ENCODE results near the gene ANTXR1. TPM values are rescaled to one million over a fixed set of nuclear protein-coding genes. Genes with fewer than 3 reads are reported as not detected.

The ANTXR1 gene
- total and polyA plus RNA-seq, 2 of the 8 experiments (the other 6 are each of a cell fraction or from before 2014, with no cell fraction given): 15.8 to 44.3 TPM

GRCh38 chr2:69255760-69256159 lies 242.8 kb downstream of the ANTXR1 start:
- H4K91ac ChIP-seq (replicated peaks; ENCODE audit: insufficient read length, low read length): no peak overlapping the region
- no peak overlapping the region for H3K4ac ChIP-seq (replicated peaks; ENCODE audit: insufficient read length, low read depth, low read length)
- H2AFZ ChIP-seq (ENCODE audit: low read length): no peak overlapping the region
- H3K18ac ChIP-seq (ENCODE audit: extremely low read depth, low read length): no peak overlapping the region
- no peak overlapping the region for H3K23ac ChIP-seq (ENCODE audit: insufficient read length)
- H3K14ac ChIP-seq (ENCODE audit: insufficient read length): no peak overlapping the region
- no peak overlapping the region for H2BK15ac ChIP-seq (ENCODE audit: low read length)
- ChIA-PET CTCF (ENCODE audit: partially characterized antibody) (interaction anchor here (0.8 to 1.3 kb wide), 4 partner anchors 11 to 136 kb away, joined by 3 to 4 read pairs (median 3); no protein-coding TSS in a partner anchor), POLR2A (ENCODE audit: partially characterized antibody) (interaction anchor here (0.8 kb wide), 1 partner anchor 22 kb away, joined by 3 read pairs; no protein-coding TSS in a partner anchor)
- no peak overlapping the region for H4K8ac ChIP-seq (ENCODE audit: extremely low read depth, insufficient read depth, low read length)
- H3K36me3 ChIP-seq (ENCODE audit: control insufficient read depth in 2 of 4, insufficient read depth in 4 of 4, low read length in 3 of 4): no peaks in the 10 kb centered on the region
- 84% methylated on average over 3 of the region's 3 CpGs; no CpG with 5 or more reads in 1 of the 2 experiments for WGBS, 2 experiments (ENCODE audit: extremely low coverage in 1 of 2, insufficient coverage in 1 of 2, insufficient read length in 1 of 2, insufficient replicate concordance in 2 of 2, low coverage in 1 of 2, low lambda C conversion rate in 2 of 2, missing lambda C conversion rate in 1 of 2)
- H3K9me3 ChIP-seq (ENCODE audit: insufficient read depth in 2 of 2, low read depth in 1 of 2, low read length in 1 of 2): peaks cover 8 to 9% of the 10 kb centered on the region in 2 experiments; a peak in 3 of 4 replicates
- no peaks in the 10 kb centered on the region for H3K79me1 ChIP-seq (ENCODE audit: low read depth, low read length)
- H3K56ac ChIP-seq (replicated peaks; ENCODE audit: insufficient read length, low read depth, low read length): no peak overlapping the region
- no peaks in the 10 kb centered on the region for H3K27me3 ChIP-seq (replicated peaks in 1 of 4; ENCODE audit: control insufficient read depth in 3 of 4, extremely low read depth in 1 of 4, insufficient read depth in 3 of 4, low read length in 3 of 4)
- FAIRE-seq: no peak
- no peak overlapping the region for H4K5ac ChIP-seq (ENCODE audit: insufficient read length, low read depth, low read length)
- no peak for DNase-seq (ENCODE audit: low read depth in 1 of 2, low spot score in 2 of 2)
- no peak overlapping the region for H2AK5ac ChIP-seq (ENCODE audit: low read depth, low read length)
- no peak overlapping the region for H3K9ac ChIP-seq (replicated peaks in 1 of 4; ENCODE audit: extremely low read depth in 1 of 4, low read depth in 3 of 4, low read length in 3 of 4)
- H3K4me2 ChIP-seq (ENCODE audit: insufficient read depth in 1 of 2, low read depth in 2 of 2, low read length in 2 of 2): no peak overlapping the region
- H4K20me1 ChIP-seq (replicated peaks in 1 of 2; ENCODE audit: control insufficient read depth in 1 of 2, insufficient read depth in 2 of 2, low read length in 2 of 2): peaks cover 0 to 2% of the 10 kb centered on the region in 2 experiments
- TF ChIP-seq HDAC6 (IDR thresholded peaks at IDR 0.05; ENCODE audit: low read depth, low read length): no peak
- H2BK5ac ChIP-seq (ENCODE audit: low read depth, low read length): no peak overlapping the region
- H2BK120ac ChIP-seq (replicated peaks; ENCODE audit: low read depth, low read length): no peak overlapping the region
- no peaks in the 10 kb centered on the region for H3K79me2 ChIP-seq (ENCODE audit: control insufficient read depth in 1 of 2, insufficient read depth in 2 of 2, low read length in 2 of 2)
- no peak overlapping the region for H2BK12ac ChIP-seq (ENCODE audit: low read depth, low read length)
- H3K23me2 ChIP-seq (ENCODE audit: low read depth, low read length): no peaks in the 10 kb centered on the region
- H2BK20ac ChIP-seq (ENCODE audit: low read length): no peak overlapping the region
- no peak overlapping the region for H3K4me3 ChIP-seq (ENCODE audit: extremely low read depth in 1 of 4, insufficient read depth in 2 of 4, low read depth in 3 of 4, low read length in 4 of 4)
- no peak overlapping the region for H3K27ac ChIP-seq (ENCODE audit: low read depth, low read length)
- H3K4me1 ChIP-seq (replicated peaks in 1 of 4; ENCODE audit: control insufficient read depth in 3 of 4, insufficient read depth in 4 of 4, low read length in 3 of 4): no peaks in the 10 kb centered on the region

All from H1 (cell line).